SK-N-SH (cell line): ENCODE results near the gene RHBDF2. TPM values are rescaled to one million over a fixed set of nuclear protein-coding genes. Genes with fewer than 3 reads are reported as not detected.
A peak's percentile ranks its signal among the peaks of the same experiment; 100 is the strongest.

ENCODE experiments used
- CTCF ChIA-PET: fragments of 300-600, 350-600 bp; formaldehyde crosslinking; extraction: SDS; loops from one replicate; lab custom pipeline; 2021; lab: Yijun Ruan, JAX
- POLR2A ChIA-PET: fragments of 350-600 bp; sonication (Branson Sonifier 250); formaldehyde crosslinking; extraction: SDS; loops from one replicate; lab custom pipeline; 2020; ENCODE audit warnings: antibody characterized with exemption, inconsistent platforms; lab: Yijun Ruan, JAX
- DNase-seq: peaks from one replicate; pipeline ENCODE4 v3.0.0; 2012
- H2AFZ ChIP-seq: fragments of 200-600 bp; sonication (generic); 2 replicates; pipeline ENCODE4 v1.8.1; 2016; ENCODE audit warnings: antibody characterized with exemption, mild to moderate bottlenecking, low read depth
- H3F3A ChIP-seq: fragments of 200-600 bp; sonication (generic); replicated peaks from 2 replicates; pipeline ENCODE3; 2016; ENCODE audit warnings: antibody characterized with exemption, mild to moderate bottlenecking; ENCODE audit not compliant: insufficient read depth
- H3K27ac ChIP-seq, 2 experiments: fragments of 200-500 bp in 1 of 2; fragments of 200-600 bp in 1 of 2; sonication (Bioruptor generic) in 1 of 2; sonication (generic), shearing (Covaris generic) in 1 of 2; 2 replicates each; pipeline versions ENCODE4 v1.5.1 to v1.6.1; 2014 to 2016; ENCODE audit warnings: low read depth in 2 of 2, inconsistent platforms in 1 of 2, low read length in 1 of 2, mild to moderate bottlenecking in 1 of 2, mixed read lengths in 1 of 2
- H3K27me3 ChIP-seq: fragments of 200-600 bp; sonication (generic), shearing (Covaris generic); 2 replicates; pipeline ENCODE4 v1.6.1; 2016; ENCODE audit warnings: mixed run types; ENCODE audit not compliant: insufficient read depth
- H3K36me3 ChIP-seq, 2 experiments: fragments of 200-500 bp in 1 of 2; fragments of 200-600 bp in 1 of 2; sonication (Bioruptor generic) in 1 of 2; sonication (generic) in 1 of 2; replicated peaks in 1 of 2; 2 replicates each; pipeline versions ENCODE3 to v1.5.1; 2014 to 2016; ENCODE audit warnings: low read length in 1 of 2, mild to moderate bottlenecking in 1 of 2; ENCODE audit not compliant: insufficient read depth in 2 of 2, control insufficient read depth in 1 of 2
- H3K4me1 ChIP-seq, 2 experiments: fragments of 200-500 bp in 1 of 2; fragments of 200-600 bp in 1 of 2; sonication (Bioruptor generic) in 1 of 2; sonication (generic), shearing (Covaris generic) in 1 of 2; 2 replicates each; pipeline versions ENCODE4 v1.5.1 to v1.6.1; 2014 to 2016; ENCODE audit warnings: low read depth in 1 of 2, low read length in 1 of 2, mixed run types in 1 of 2; ENCODE audit not compliant: insufficient read depth in 2 of 2, control insufficient read depth in 1 of 2
- H3K4me2 ChIP-seq: fragments of 200-600 bp; sonication (generic), shearing (Covaris generic); 2 replicates; pipeline ENCODE4 v1.6.1; 2017; ENCODE audit warnings: mixed run types
- H3K4me3 ChIP-seq, 2 experiments: fragments of 200-500 bp in 1 of 2; fragments of 200-600 bp in 1 of 2; sonication (Bioruptor generic) in 1 of 2; sonication (generic), shearing (Covaris generic) in 1 of 2; 2 replicates each; pipeline versions ENCODE4 v1.5.1 to v1.8.1; 2014 to 2016; ENCODE audit warnings: low read depth in 2 of 2, inconsistent platforms in 1 of 2, low read length in 1 of 2, mild to moderate bottlenecking in 1 of 2, mixed read lengths in 1 of 2, moderate library complexity in 1 of 2
- H3K79me2 ChIP-seq: fragments of 200-600 bp; sonication (generic); 2 replicates; pipeline ENCODE4 v1.8.1; 2017; ENCODE audit warnings: mild to moderate bottlenecking; ENCODE audit not compliant: insufficient read depth
- H3K9ac ChIP-seq: fragments of 200-600 bp; sonication (generic); 2 replicates; pipeline ENCODE4 v1.6.1; 2017; ENCODE audit warnings: mixed run types
- H3K9me2 ChIP-seq: fragments of 200-600 bp; sonication (generic); 2 replicates; pipeline ENCODE4 v1.6.1; 2017; ENCODE audit warnings: mixed run types
- H3K9me3 ChIP-seq: fragments of 200-600 bp; sonication (generic); 2 replicates; pipeline ENCODE4 v1.6.1; 2017; ENCODE audit warnings: mixed run types, mild to moderate bottlenecking, moderate library complexity
- H4K20me1 ChIP-seq: fragments of 200-600 bp; sonication (generic); 2 replicates; pipeline ENCODE4 v1.6.1; 2017; ENCODE audit warnings: mild to moderate bottlenecking, mixed run types; ENCODE audit not compliant: insufficient read depth
- EZH2phosphoT487 ChIP-seq: fragments of 200-600 bp; sonication (generic); IDR thresholded peaks from 2 replicates; pipeline ENCODE4 v1.6.1; 2017; ENCODE audit warnings: low read depth, mixed run types, mild to moderate bottlenecking, antibody characterized with exemption, moderate library complexity, borderline replicate concordance
- FOSL2 ChIP-seq: IDR thresholded peaks from 2 replicates; pipeline ENCODE4 v1.4.0; 2012; ENCODE audit warnings: low read depth, mild to moderate bottlenecking, moderate library complexity, borderline replicate concordance
- FOXM1 ChIP-seq: IDR thresholded peaks from 2 replicates; pipeline ENCODE4 v1.4.0; 2012; ENCODE audit warnings: low read depth, mild to moderate bottlenecking
- GATA2 ChIP-seq: sonication (generic); formaldehyde crosslinking; IDR thresholded peaks from 2 replicates; pipeline ENCODE4 v1.5.0; 2020; ENCODE audit warnings: mild to moderate bottlenecking, missing genetic modification reagents
- MEF2A ChIP-seq: IDR thresholded peaks from 2 replicates; pipeline ENCODE4 v1.4.0; 2012; ENCODE audit warnings: low read depth, borderline replicate concordance
- MXI1 ChIP-seq: IDR thresholded peaks from 2 replicates; pipeline ENCODE4 v1.6.1; 2012; ENCODE audit warnings: mild to moderate bottlenecking, low read depth, low read length, improper control_type of control experiment
- POLR2AphosphoS5 ChIP-seq: IDR thresholded peaks from 2 replicates; pipeline ENCODE4 v1.6.1; 2012; ENCODE audit warnings: low read depth, low read length
- RAD21 ChIP-seq: IDR thresholded peaks from 2 replicates; pipeline ENCODE4 v1.6.1; 2012; ENCODE audit warnings: mild to moderate bottlenecking, low read length
- RCOR1 ChIP-seq: fragments of 150-350 bp; IDR thresholded peaks from 2 replicates; pipeline ENCODE4 v1.6.1; 2017; ENCODE audit warnings: antibody characterized with exemption, low read length
- RFX5 ChIP-seq: IDR thresholded peaks from 2 replicates; pipeline ENCODE4 v1.6.1; 2012; ENCODE audit warnings: mild to moderate bottlenecking, improper control_type of control experiment, low read length
- SMC3 ChIP-seq: IDR thresholded peaks from 2 replicates; pipeline ENCODE4 v1.6.1; 2012; ENCODE audit warnings: low read depth, low read length, improper control_type of control experiment
- TCF12 ChIP-seq: IDR thresholded peaks from 2 replicates; pipeline ENCODE4 v1.4.0; 2012
- TEAD4 ChIP-seq: IDR thresholded peaks from 2 replicates; pipeline ENCODE4 v1.4.0; 2012; ENCODE audit warnings: mild to moderate bottlenecking, borderline replicate concordance; ENCODE audit not compliant: insufficient read depth
- WGBS: methylation state at CpG from one replicate; pipeline ENCODE4 v1.1.6; 2017; ENCODE audit warnings: low lambda C conversion rate; 5-methylcytosine and 5-hydroxymethylcytosine counted together
- polyA plus RNA-seq, 3 experiments: library from polyadenylated mRNA; depleted of rRNA; stranded (reverse); fragments of >200 nt; gene quantifications; 2 replicates each; pipeline ENCODE4 v1.2.3, GENCODE V29; 2012
- TF ChIP-seq, protein P1 (sequence below): IDR thresholded peaks from 2 replicates; pipeline ENCODE4 v1.4.0; 2012; ENCODE audit warnings: low read depth, borderline replicate concordance
- TF ChIP-seq, protein P2 (sequence below): IDR thresholded peaks from 2 replicates; pipeline ENCODE4 v1.4.0; 2012; ENCODE audit warnings: low read depth, borderline replicate concordance
- TF ChIP-seq, protein P3 (sequence below): IDR thresholded peaks from 2 replicates; pipeline ENCODE4; 2012

The RHBDF2 gene
- polyA plus RNA-seq, 1 of the 3 experiments (the other 2 are of a cell fraction), result 16.1 TPM

DNA sequence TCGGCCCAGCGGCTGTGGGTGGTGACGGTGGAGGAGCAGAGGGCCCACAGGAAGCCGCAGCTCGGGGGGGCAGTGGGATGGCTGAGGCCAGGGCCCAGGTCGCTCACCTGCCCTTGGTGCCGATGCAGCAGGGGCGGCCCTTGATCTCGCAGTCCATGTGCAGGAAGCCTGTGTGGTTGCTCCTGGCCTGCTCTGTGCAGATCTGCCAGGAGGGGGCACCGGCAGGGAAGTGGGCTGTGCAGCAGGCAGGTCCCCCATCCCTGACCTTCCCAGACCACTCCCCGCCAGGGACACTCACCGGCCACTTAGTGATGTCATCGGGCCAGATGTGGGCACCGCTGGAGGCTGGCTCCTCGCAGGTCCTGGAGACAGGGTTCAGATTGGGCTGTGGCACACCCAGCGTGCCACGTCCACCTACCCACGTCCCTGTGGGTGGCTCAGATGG is 27.7 kb downstream of the RHBDF2 start (continued):
- TF ChIP-seq, protein P1, sequence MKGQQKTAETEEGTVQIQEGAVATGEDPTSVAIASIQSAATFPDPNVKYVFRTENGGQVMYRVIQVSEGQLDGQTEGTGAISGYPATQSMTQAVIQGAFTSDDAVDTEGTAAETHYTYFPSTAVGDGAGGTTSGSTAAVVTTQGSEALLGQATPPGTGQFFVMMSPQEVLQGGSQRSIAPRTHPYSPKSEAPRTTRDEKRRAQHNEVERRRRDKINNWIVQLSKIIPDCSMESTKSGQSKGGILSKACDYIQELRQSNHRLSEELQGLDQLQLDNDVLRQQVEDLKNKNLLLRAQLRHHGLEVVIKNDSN, result no peak
- TF ChIP-seq POLR2AphosphoS5 (no peak), TEAD4 (no peak), RCOR1 (no peak), TCF12 (no peak), SMC3 (peak; percentile 51; the same call in 1 of the 2 replicates), FOSL2 (no peak), MXI1 (no peak), MEF2A (no peak), FOXM1 (no peak), RFX5 (no peak), RAD21 (peak; percentile 47)
- TF ChIP-seq, protein P2, sequence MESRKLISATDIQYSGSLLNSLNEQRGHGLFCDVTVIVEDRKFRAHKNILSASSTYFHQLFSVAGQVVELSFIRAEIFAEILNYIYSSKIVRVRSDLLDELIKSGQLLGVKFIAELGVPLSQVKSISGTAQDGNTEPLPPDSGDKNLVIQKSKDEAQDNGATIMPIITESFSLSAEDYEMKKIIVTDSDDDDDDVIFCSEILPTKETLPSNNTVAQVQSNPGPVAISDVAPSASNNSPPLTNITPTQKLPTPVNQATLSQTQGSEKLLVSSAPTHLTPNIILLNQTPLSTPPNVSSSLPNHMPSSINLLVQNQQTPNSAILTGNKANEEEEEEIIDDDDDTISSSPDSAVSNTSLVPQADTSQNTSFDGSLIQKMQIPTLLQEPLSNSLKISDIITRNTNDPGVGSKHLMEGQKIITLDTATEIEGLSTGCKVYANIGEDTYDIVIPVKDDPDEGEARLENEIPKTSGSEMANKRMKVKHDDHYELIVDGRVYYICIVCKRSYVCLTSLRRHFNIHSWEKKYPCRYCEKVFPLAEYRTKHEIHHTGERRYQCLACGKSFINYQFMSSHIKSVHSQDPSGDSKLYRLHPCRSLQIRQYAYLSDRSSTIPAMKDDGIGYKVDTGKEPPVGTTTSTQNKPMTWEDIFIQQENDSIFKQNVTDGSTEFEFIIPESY, result no peak
- TF ChIP-seq, protein P3, sequence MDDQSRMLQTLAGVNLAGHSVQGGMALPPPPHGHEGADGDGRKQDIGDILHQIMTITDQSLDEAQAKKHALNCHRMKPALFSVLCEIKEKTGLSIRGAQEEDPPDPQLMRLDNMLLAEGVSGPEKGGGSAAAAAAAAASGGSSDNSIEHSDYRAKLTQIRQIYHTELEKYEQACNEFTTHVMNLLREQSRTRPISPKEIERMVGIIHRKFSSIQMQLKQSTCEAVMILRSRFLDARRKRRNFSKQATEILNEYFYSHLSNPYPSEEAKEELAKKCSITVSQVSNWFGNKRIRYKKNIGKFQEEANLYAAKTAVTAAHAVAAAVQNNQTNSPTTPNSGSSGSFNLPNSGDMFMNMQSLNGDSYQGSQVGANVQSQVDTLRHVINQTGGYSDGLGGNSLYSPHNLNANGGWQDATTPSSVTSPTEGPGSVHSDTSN, result no peak

DNA sequence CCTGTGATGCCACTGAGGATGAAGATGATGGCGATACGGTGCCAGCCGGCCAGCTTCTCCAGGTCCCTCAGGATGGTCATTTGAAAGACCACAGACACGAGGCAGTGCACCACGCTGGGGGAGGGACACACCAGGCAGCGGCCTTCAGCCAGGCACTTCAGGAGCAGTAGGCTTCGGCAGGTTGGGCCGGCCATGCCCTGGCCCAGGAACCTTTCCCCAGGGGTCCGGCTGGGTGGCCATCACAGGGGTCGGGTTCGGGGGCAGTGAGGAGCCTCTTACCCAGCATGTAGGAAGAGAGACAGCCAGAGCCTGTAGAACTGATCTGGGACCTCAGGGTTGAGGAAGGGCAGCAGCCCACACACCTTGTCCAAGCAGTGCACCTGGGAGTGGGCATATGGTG is 28.5 kb downstream of the RHBDF2 start:
- no peaks in the 10 kb centered on the region for H3K9me3 ChIP-seq
- TF ChIP-seq, protein P2, result no peak
- no peak for TF ChIP-seq GATA2 (CRISPR knock-in tag)
- no peak for TF ChIP-seq EZH2phosphoT487
- TF ChIP-seq, all 33 proteins: peak for 0
- WGBS, result 96% methylated on average over 11 of the region's 11 CpGs
- no peaks in the 10 kb centered on the region for H3K9me2 ChIP-seq
- H3K27me3 ChIP-seq, result no peaks in the 10 kb centered on the region
- H3F3A ChIP-seq, result no peaks in the 10 kb centered on the region
- DNase-seq, result no peak
- POLR2A ChIA-PET, result no interaction called here
- H3K4me2 ChIP-seq, result no peak overlapping the region
- H3K4me1 ChIP-seq, result no peaks in the 10 kb centered on the region
- H2AFZ ChIP-seq, result no peak overlapping the region
- H4K20me1 ChIP-seq, result no peaks in the 10 kb centered on the region
- CTCF ChIA-PET, result interaction anchor here (1.0 to 56.8 kb wide), 3 partner anchors 3 to 48 kb away, joined by 3 to 1687 read pairs (median 1687); partner anchors contain the start of genes AANAT, RHBDF2 and UBE2O
- H3K9ac ChIP-seq, result no peak overlapping the region
- no peaks in the 10 kb centered on the region for H3K79me2 ChIP-seq
- H3K4me3 ChIP-seq, result no peak overlapping the region
- H3K27ac ChIP-seq, result no peak overlapping the region
- peaks cover 0 to 25% of the 10 kb centered on the region in 2 experiments for H3K36me3 ChIP-seq
